GM10248 (cell line): Measurements from ENCODE around the gene TEX44.

ENCODE experiments used
- CTCF ChIA-PET: fragments of 300-600 bp; sonication (Branson Sonifier 250); formaldehyde crosslinking; extraction: SDS; loops from one replicate; lab custom pipeline; 2021; ENCODE audit warnings: antibody characterized with exemption; lab: Yijun Ruan, JAX
- POLR2A ChIA-PET: fragments of 350-650 bp; sonication (Branson Sonifier 250); formaldehyde crosslinking; extraction: SDS; loops from one replicate; lab custom pipeline; 2020; ENCODE audit warnings: antibody characterized with exemption; lab: Yijun Ruan, JAX
- DNase-seq: peaks from one replicate; pipeline ENCODE4 v3.0.0; 2012; ENCODE audit errors: extremely low spot score
- CTCF ChIP-seq: IDR thresholded peaks from 2 replicates; pipeline ENCODE4 v1.5.1; 2012; ENCODE audit warnings: mild to moderate bottlenecking, low read depth; ENCODE audit errors: extremely low read depth, missing control alignments, control extremely low read depth

Gene TEX44

GRCh38 chr2:231602859-231603467 is 10.3 kb downstream of the TEX44 start:
- no peak for DNase-seq
- no peak for TF ChIP-seq CTCF
- ChIA-PET CTCF (interaction anchor here (0.9 to 7.7 kb wide), 15 partner anchors 9 to 778 kb away, joined by 3 to 176 read pairs (median 12); partner anchors contain the start of genes NMUR1 and TEX44), POLR2A (no interaction called here)

- DNase-seq: peak; percentile 74
- TF ChIP-seq CTCF: no peak
- CTCF ChIA-PET: interaction anchor here (1.0 to 15.5 kb wide), 8 partner anchors 9 to 111 kb away, joined by 3 to 243 read pairs (median 6); no protein-coding TSS in a partner anchor
- POLR2A ChIA-PET: interaction anchor here (0.6 to 1.7 kb wide), 4 partner anchors 109 to 142 kb away, joined by 3 to 5 read pairs (median 4); partner anchors contain the start of gene NCL
These were observed 11.5 kb downstream of the TEX44 start for GRCh38 chr2:231604101-231604684.

GRCh38 chr2:231604685-231605606 is 12.3 kb downstream of the TEX44 start:
- POLR2A ChIA-PET: interaction anchor here (0.6 to 1.7 kb wide), 6 partner anchors 11 to 142 kb away, joined by 3 to 5 read pairs (median 4); partner anchors contain the start of gene NCL
- CTCF ChIA-PET: interaction anchor here (1.0 to 15.5 kb wide), 13 partner anchors 8 to 110 kb away, joined by 3 to 243 read pairs (median 3); no protein-coding TSS in a partner anchor
- peak; percentile 98 for DNase-seq
- no peak for TF ChIP-seq CTCF

- ChIA-PET CTCF (interaction anchor here (1.0 to 15.5 kb wide), 9 partner anchors 8 to 110 kb away, joined by 3 to 243 read pairs (median 4); no protein-coding TSS in a partner anchor), POLR2A (interaction anchor here (0.6 to 1.7 kb wide), 5 partner anchors 12 to 141 kb away, joined by 3 to 5 read pairs (median 4); partner anchors contain the start of gene NCL)
- no peak for DNase-seq
- TF ChIP-seq CTCF: no peak
These were observed 13.0 kb downstream of the TEX44 start for GRCh38 chr2:231605607-231606091.

- ChIA-PET CTCF (interaction anchor here (12.1 to 15.5 kb wide), 2 partner anchors 68 to 108 kb away, joined by 210 to 243 read pairs; no protein-coding TSS in a partner anchor), POLR2A (interaction anchor here (0.6 to 0.7 kb wide), 3 partner anchors 9 to 32 kb away, joined by 3 to 5 read pairs (median 3); no protein-coding TSS in a partner anchor)
- DNase-seq: no peak
- no peak for TF ChIP-seq CTCF
These were observed 14.3 kb downstream of the TEX44 start for GRCh38 chr2:231606941-231607340.
